ENCODE data around the gene SNRPE.
"Not testable (repeated sequence)": the region's sequence is repeated elsewhere in the genome, so short reads cannot be mapped to it uniquely, and the experiment has no call there.

SNRPE gene

DNA sequence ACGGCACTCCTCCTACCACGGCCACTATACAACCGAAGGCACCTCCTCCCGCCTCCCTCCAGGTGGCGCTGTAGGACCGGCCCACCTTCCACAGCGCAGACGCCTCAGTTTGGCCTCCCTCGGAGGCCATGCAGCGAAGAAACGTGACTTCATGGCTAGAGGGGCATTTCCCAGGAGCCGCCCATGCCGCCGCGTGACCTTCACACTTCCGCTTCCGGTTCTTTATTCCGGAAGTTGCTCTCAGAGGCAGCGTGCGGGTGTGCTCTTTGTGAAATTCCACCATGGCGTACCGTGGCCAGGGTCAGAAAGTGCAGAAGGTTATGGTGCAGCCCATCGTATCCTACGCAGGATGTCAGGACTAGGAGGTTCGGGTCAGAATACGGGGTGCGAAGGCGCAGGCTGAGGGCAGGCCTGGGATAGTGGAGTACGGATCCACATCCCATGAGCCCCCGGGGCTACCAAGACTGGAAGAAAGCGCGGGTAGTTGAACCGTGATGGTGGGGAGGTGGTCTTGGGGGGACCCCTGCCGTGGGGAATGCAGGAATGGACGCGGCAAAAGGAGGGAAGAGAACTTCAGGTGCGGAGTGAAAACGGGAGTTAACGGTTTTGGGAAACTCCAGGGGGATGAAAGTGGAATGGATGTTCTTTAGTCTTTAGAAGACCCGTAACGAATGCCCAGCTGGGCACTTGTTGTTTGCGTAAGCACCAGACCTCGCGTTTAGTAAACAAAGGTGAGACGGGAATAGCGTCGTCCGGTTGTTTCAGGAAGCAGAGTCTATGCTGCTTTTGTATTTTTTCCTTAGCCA, at the start of gene SNRPE:
Gene SNRPE, plus strand, starts transcription at position 221 of the 806 bp plus-strand sequence. Its CDS starts 61 bp downstream, at position 282.
- FAIRE-seq, result peak; percentile 93

DNA sequence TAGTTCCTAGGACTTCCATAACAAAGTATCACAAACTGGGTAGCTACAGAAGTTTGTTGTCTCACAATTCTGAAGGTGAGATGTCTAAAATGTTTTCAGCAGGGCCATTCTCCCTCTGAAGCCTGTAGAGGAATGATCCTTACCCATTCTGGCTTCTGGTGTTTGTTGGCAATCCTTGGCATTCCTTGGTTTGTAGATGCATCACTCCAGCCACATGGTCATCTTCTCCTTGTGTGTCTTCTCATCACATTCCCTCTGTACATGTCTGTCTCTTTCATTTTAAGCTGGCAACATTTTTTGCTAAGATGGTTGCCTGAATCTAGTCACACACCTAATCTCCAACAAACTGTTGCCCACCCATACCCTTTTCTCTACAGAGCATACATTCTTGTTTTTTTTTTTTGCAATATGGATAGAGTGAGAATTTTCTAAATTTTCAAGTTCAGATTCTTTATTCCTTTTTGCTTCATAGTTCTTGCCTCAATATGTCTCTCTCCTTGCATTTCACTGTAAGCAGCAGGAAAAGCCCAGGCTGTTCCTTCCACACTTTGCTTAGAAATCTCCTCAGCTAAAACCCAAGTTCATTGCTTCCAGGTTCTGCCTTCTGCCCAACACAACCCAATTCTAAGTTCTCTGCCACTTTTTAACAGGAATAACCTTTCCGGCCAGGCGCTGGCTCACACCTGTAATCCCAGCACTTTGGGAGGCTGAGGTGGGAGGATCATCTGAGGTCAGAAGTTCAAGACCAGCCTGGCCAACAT, 47.6 kb upstream of the SNRPE start:
- no peak for FAIRE-seq

DNA sequence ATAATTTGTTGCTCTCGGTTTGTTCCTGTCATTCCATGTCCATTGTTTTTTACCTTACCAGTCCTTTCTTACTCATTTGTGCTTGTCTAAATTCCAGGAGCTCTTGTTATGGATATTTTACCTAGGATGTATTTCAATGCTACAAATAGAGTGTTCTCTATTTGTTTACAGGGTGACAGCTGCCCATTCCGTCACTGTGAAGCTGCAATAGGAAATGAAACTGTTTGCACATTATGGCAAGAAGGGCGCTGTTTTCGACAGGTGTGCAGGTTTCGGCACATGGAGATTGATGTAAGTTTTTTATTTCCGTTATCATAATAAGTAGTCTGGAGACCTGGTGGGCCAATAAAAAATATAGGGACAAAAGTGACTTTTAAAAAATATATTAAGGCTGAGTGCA, 43.0 kb upstream of the SNRPE start:
- no peak for FAIRE-seq

- no peak for FAIRE-seq
Observed at GRCh38 chr1:203823306-203823705, 38.1 kb upstream of the SNRPE start.

GRCh38 chr1:203826175-203826574, 35.2 kb upstream of the SNRPE start:
- FAIRE-seq, result peak; percentile 19

GRCh38 chr1:203828002-203828401, 33.4 kb upstream of the SNRPE start:
- FAIRE-seq, result no peak

DNA sequence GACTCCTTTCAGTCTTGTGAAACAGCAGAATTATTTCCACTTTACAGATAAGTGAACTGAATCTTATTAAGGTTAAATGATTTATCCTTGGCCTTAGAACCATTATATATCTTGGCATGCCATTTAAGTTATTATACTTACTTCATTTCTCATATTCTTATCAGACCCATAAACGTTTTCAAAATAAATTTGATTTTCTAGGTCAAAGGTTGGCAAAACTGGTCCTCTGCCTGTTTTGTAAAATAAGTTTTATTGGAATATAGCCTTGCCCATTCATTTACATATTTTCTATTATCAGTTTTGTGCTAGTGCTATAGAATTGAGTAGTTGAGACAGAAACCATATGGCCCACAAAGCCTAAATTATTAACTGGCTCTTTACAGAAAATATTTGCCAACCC, 32.9 kb upstream of the SNRPE start:
- FAIRE-seq, result no peak

GRCh38 chr1:203829247-203829646, 32.2 kb upstream of the SNRPE start:
- FAIRE-seq, result not testable (repeated sequence)

- no peak for FAIRE-seq
Observed at GRCh38 chr1:203835476-203835875, 25.9 kb upstream of the SNRPE start.

GRCh38 chr1:203839081-203839480, 22.3 kb upstream of the SNRPE start:
- FAIRE-seq, result no peak

DNA sequence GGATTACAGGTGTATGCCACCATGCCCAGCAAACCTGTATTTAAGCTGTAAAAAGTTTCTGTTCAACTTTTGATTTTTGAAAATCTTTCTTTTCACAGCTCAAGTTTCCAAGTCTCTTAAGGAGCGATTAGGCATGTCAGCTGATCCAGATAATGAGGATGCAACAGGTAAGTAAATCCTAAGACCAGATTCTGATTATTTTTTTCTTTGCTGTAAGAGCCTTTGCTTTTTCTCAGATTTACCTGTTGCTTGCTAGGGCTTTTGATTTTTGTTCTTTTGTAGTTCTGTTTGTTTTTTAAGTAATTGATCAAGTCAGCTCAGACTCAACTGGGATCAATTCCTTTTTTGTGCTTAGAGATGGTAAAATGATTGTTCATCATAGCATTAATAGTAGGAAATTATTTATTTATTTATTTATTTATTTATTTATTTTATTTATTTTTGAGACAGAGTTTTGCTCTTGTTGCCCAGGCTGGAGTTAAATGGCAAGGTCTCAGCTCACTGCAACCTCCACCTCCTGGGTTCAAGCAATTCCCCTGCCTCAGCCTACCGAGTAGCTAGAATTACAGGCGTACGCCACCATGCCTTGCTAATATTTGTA, 21.1 kb upstream of the SNRPE start:
- no peak for FAIRE-seq

- FAIRE-seq, result peak; percentile 3
Observed at GRCh38 chr1:203842559-203842876, 18.9 kb upstream of the SNRPE start.

GRCh38 chr1:203843435-203843834, 18.0 kb upstream of the SNRPE start:
- FAIRE-seq, result no peak

- not testable (repeated sequence) for FAIRE-seq
Observed at GRCh38 chr1:203853112-203853511, 8.3 kb upstream of the SNRPE start.

DNA sequence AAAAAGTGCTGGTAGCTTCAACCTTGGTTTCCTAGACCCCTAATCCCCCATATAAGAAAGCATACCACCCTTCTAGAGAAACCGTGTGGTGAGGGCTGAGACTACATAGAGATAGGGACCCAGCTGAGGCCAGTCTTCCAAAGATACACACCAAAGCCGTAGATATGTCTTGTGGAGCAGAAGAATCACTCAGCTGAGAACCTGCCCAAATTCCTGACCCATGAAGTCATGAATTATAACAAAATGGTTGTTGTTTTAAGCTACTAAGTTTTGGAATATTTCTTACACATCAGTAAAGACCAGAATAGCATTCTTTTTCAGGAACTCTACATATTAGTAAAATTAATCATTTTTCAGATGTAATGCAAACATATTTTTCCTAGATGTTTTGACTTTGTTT, 3.3 kb upstream of the SNRPE start:
- FAIRE-seq, result no peak

GRCh38 chr1:203858975-203859374, 2.4 kb upstream of the SNRPE start:
- FAIRE-seq, result no peak

GRCh38 chr1:203860396-203861025, 888 bp upstream of the SNRPE start:
- no peak for FAIRE-seq

- FAIRE-seq, result no peak
Observed at GRCh38 chr1:203867802-203868201, 6.4 kb downstream of the SNRPE start.

DNA sequence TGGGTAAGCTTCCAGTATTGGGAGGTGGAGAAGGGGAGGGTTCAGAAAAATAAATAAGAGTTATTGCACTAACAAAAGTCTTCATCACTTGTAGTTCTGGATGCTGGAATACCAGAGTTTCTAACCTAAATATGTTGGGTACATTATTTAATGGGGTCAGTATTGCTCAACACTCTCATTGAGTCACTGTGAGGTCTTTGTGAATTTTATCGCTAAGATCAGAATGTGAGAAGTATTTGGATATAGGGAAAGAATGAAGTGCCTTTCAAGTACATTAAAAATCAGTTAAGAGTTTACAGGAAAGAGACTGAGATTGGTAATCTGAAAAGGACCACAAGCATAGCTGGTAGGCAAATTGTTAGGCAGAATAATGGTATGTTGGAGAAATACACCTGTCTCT, 8.8 kb downstream of the SNRPE start:
- FAIRE-seq, result no peak

DNA sequence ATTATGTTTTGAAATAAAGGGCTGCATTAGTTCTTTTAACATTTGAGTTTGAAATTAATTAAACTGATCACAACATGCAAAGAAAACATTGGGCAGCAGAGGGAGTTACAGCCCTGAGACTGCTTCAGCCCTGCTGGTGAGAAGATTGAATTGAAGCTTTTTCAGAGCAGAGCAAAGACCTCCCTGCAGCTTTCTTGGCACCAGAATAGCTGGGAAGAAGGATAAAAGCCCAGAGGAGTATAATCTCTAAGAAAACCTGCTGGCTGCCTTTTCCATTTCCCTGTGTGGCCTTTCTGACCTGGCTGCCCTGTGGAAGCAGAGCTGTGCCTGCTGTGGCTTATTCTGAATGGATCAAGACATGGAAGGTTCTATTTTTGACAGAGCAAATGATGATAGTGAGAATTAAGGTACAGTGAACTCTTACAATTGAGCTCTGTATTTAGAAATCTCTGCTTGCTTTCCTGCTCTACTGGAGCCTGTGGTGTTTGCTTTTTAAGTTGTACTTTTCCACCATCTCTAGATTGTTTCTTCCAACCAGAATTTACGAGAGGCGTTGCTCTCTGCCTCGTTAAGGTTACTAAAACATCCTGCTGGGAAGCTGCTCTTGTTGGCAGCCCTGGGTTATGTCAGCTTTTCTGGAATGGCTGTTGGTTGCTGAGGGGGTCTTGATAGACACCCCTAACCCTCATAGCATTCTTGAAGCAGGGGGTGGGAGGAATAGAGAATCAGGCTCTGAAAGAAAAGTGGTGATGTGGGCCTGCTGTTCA, 9.9 kb downstream of the SNRPE start:
- peak; percentile 64 for FAIRE-seq

DNA sequence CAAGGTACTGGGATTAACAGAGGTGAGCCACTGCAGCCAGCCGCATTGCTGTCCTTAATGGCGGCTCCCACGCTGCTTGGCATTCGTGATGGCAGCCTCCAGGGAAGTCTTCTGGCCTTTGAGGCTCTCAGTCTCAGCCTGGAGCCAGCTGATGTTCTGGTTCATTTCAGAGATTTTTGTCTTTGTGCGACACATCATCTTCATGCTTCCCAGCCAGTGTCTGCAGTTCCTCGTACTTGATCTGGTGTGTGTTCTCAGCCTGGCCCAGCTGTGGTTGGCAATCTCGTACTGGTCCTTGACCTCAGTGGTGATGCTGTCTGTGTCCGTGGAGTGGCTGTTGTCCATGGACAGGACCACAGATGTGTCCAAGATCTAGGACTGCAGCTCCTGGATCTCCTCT, 11.7 kb downstream of the SNRPE start:
- FAIRE-seq, result no peak

GRCh38 chr1:203878422-203878821, 17.0 kb downstream of the SNRPE start:
- FAIRE-seq, result no peak

DNA sequence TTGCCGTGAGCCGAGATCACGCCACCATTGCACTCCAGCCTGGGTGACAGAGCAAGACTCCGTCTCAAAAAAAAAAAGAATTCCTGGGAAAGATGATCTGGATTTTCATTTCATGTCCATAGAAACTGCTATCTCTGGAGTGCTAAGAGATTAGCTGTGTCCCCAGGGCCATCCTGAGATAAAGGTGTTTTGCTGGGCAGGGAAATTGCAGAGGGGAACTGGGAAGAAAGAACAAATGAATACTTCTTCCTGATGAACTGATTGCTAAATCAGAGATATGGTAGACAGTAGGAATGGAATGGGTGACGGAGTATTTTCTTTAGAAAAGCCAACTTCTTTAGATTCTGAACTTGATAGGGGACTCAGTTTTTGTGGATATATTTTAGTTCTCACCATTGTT, 19.2 kb downstream of the SNRPE start:
- FAIRE-seq, result no peak

Data from G401.6 (cell line).